ENCODE results near the gene MSI2. TPM values are rescaled to one million over a fixed set of nuclear protein-coding genes. Genes with fewer than 3 reads are reported as not detected.

The MSI2 gene
- total RNA-seq, 1 donor from 2014 or later = 144 TPM

DNA sequence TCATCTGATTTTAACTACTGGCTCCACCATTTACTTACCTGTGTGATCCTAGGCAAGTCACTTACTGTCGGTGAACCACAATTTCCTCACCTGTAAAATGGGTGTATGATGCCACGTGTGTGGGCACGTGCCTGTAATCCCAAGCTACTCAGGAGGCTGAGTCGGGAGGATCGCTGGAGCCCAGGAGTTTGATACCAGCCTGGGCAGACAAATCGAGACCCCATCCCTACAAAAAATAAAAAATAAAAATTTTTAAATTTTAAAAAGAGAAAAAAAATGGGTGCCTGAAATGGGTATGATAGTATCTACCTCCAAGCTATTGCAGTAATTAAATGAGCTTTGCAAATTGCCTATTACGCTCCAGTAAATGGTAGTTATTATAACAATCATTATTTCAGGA lies 263.5 kb downstream of the MSI2 start:
- H3K27ac Mint-ChIP-seq = peak overlapping the region; percentile 71
- DNase-seq (ENCODE audit: low spot score in 2 of 2, unreplicated experiment in 2 of 2) = no peak
- H3K9me3 Mint-ChIP-seq = peaks cover 3% of the 10 kb centered on the region
- H3K27me3 Mint-ChIP-seq (ENCODE audit: low read depth) = no peaks in the 10 kb centered on the region
- no peaks in the 10 kb centered on the region for H3K36me3 Mint-ChIP-seq
- H3K4me3 Mint-ChIP-seq = no peak overlapping the region
- no peak for TF ChIP-seq CTCF (IDR thresholded peaks at IDR 0.05; ENCODE audit: unreplicated experiment)
- H3K4me1 Mint-ChIP-seq = peaks cover 59% of the 10 kb centered on the region

DNA sequence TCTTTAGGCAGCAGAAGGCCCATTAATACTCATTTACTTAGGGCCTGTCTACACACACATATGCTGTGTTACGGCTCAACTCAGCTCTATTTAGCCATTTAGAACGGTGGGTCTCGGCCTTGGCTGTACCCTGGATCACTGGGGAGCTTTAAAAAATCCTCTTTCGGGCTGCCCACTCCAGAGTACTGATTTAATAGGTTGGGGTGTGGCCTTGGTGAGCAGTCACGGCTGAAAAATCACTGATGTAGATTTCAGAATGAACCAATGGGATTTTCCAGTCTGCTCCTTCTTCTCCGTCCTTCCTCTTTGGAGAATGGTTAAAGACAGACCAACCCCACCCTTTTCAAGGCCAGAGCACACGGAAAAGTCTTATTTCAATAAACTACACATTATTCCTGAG lies 265.3 kb downstream of the MSI2 start:
- peaks cover 62% of the 10 kb centered on the region for H3K4me1 Mint-ChIP-seq
- H3K4me3 Mint-ChIP-seq = no peak overlapping the region
- no peaks in the 10 kb centered on the region for H3K27me3 Mint-ChIP-seq (ENCODE audit: low read depth)
- no peaks in the 10 kb centered on the region for H3K36me3 Mint-ChIP-seq
- no peaks in the 10 kb centered on the region for H3K9me3 Mint-ChIP-seq
- TF ChIP-seq CTCF (IDR thresholded peaks at IDR 0.05; ENCODE audit: unreplicated experiment) = no peak
- peak overlapping the region; percentile 87 for H3K27ac Mint-ChIP-seq
- DNase-seq (ENCODE audit: low spot score in 2 of 2, unreplicated experiment in 2 of 2) = no peak

GRCh38 chr17:57522042-57523005 lies 266.0 kb downstream of the MSI2 start:
- no peak for TF ChIP-seq CTCF (IDR thresholded peaks at IDR 0.05; ENCODE audit: unreplicated experiment)
- Mint-ChIP-seq H3K27ac (peak overlapping the region; percentile 87), H3K4me1 (peaks cover 55% of the 10 kb centered on the region), H3K27me3 (ENCODE audit: low read depth) (no peaks in the 10 kb centered on the region), H3K4me3 (no peak overlapping the region), H3K36me3 (no peaks in the 10 kb centered on the region), H3K9me3 (no peaks in the 10 kb centered on the region)
- DNase-seq (ENCODE audit: low spot score in 2 of 2, unreplicated experiment in 2 of 2) = no peak

- H3K27me3 Mint-ChIP-seq (ENCODE audit: low read depth) = no peaks in the 10 kb centered on the region
- no peak for DNase-seq (ENCODE audit: low spot score in 2 of 2, unreplicated experiment in 2 of 2)
- H3K4me1 Mint-ChIP-seq = peaks cover 37% of the 10 kb centered on the region
- H3K36me3 Mint-ChIP-seq = no peaks in the 10 kb centered on the region
- TF ChIP-seq CTCF (IDR thresholded peaks at IDR 0.05; ENCODE audit: unreplicated experiment) = no peak
- H3K9me3 Mint-ChIP-seq = no peaks in the 10 kb centered on the region
- peak overlapping the region; percentile 62 for H3K27ac Mint-ChIP-seq
- H3K4me3 Mint-ChIP-seq = no peak overlapping the region
Measured at GRCh38 chr17:57523926-57524632, 267.8 kb downstream of the MSI2 start.

DNA sequence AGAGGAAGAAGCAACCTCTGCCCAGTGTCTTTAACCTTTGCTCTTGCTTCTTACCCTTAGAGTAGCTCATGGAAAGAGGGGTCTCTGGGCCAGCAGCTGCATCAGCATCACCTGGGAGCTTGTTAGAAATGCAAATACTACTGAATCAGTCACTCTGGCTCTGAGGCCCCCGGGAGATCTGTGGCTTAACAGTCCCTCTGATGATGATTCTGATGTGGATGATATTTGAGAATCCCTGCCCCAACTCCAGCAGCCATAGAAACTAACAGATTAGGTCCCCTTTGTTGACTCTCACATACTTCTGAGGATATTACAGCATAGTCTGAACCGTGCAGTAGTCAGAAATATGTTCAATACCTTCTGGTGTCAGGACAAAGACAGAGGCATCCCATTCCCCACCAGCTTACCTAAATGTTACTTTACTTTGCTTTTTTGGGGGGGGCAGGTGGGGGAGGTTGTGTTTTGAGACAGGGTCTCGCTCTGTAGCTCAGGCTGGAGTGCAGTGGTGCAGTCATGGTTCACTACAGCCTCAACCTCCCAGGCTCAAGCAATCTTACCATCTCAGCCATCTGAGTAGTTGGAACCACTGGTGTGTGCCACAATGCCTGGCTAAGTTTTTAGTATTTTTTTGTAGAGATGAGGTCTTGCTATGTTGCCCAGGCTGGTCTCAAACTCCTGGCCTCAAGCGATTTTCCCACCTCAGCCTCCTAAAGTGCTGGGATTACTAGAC lies 268.7 kb downstream of the MSI2 start:
- Mint-ChIP-seq H3K4me3 (no peak overlapping the region), H3K27ac (peak overlapping the region; percentile 9), H3K4me1 (peaks cover 41% of the 10 kb centered on the region), H3K9me3 (no peaks in the 10 kb centered on the region), H3K36me3 (no peaks in the 10 kb centered on the region), H3K27me3 (ENCODE audit: low read depth) (no peaks in the 10 kb centered on the region)
- no peak for DNase-seq (ENCODE audit: low spot score in 2 of 2, unreplicated experiment in 2 of 2)
- TF ChIP-seq CTCF (IDR thresholded peaks at IDR 0.05; ENCODE audit: unreplicated experiment) = no peak

Data from mesothelial cell of epicardium (in vitro differentiated cells).